PC-9 (cell line): ENCODE measurements around the gene GCFC2.

Experiments used
- CTCF ChIP-seq: fragments of 200-600 bp; sonication (generic); conservative IDR thresholded peaks from 2 replicates; pipeline ENCODE4 v1.6.1; 2017; ENCODE audit warnings: mixed run types, antibody characterized with exemption, mild to moderate bottlenecking, moderate library complexity
- EZH2 ChIP-seq: fragments of 200-600 bp; sonication (generic); IDR thresholded peaks from 2 replicates; pipeline ENCODE4 v1.8.0; 2017; ENCODE audit warnings: antibody characterized with exemption, low read depth

- no peak for TF ChIP-seq CTCF
- TF ChIP-seq EZH2 = no peak
These were observed 94.3 kb downstream of the GCFC2 start for GRCh38 chr2:75616406-75616805.
